ENCODE data around the gene MARCKSL1. TPM values are rescaled to one million over a fixed set of nuclear protein-coding genes. Genes with fewer than 3 reads are reported as not detected.
A peak's percentile ranks its signal among the peaks of the same experiment; 100 is the strongest.

MARCKSL1 gene
- total and polyA plus RNA-seq, 2 of the 8 experiments (the other 6 are each of a cell fraction or from before 2014, with no cell fraction given): 536 to 558 TPM

- H3K18ac ChIP-seq (ENCODE audit: extremely low read depth, low read length): no peak overlapping the region; the same call in 1 of the 2 replicates
- no peak overlapping the region for H2BK120ac ChIP-seq (replicated peaks; ENCODE audit: low read depth, low read length)
- no peak overlapping the region for H3K4me3 ChIP-seq (ENCODE audit: extremely low read depth in 1 of 4, insufficient read depth in 2 of 4, low read depth in 3 of 4, low read length in 4 of 4)
- H2BK20ac ChIP-seq (ENCODE audit: low read length): no peak overlapping the region
- FAIRE-seq: no peak
- H3K23ac ChIP-seq (ENCODE audit: insufficient read length): no peak overlapping the region
- H3K79me1 ChIP-seq (ENCODE audit: low read depth, low read length): peaks cover 2% of the 10 kb centered on the region; the same call in 1 of the 2 replicates
- H2AK5ac ChIP-seq (ENCODE audit: low read depth, low read length): peak overlapping the region; percentile 3; the same call in 1 of the 2 replicates
- no peaks in the 10 kb centered on the region for H3K9me3 ChIP-seq (ENCODE audit: insufficient read depth in 2 of 2, low read depth in 1 of 2, low read length in 1 of 2)
- no peak overlapping the region for H3K9ac ChIP-seq (replicated peaks in 1 of 4; ENCODE audit: extremely low read depth in 1 of 4, low read depth in 3 of 4, low read length in 3 of 4)
- H2BK12ac ChIP-seq (ENCODE audit: low read depth, low read length): peak overlapping the region; percentile 55; the same call in 1 of the 2 replicates
- H4K8ac ChIP-seq (ENCODE audit: extremely low read depth, insufficient read depth, low read length): no peak overlapping the region
- peaks cover 0 to 7% (median 2%) of the 10 kb centered on the region in 4 experiments; a peak in 4 of 7 replicates for H3K27me3 ChIP-seq (replicated peaks in 1 of 4; ENCODE audit: control insufficient read depth in 3 of 4, extremely low read depth in 1 of 4, insufficient read depth in 3 of 4, low read length in 3 of 4)
- 0 out of 2 replicates have a peak overlapping the region, but pooled peaks have one; percentile 16 for H2BK5ac ChIP-seq (ENCODE audit: low read depth, low read length)
- H3K4me1 ChIP-seq (replicated peaks in 1 of 4; ENCODE audit: control insufficient read depth in 3 of 4, insufficient read depth in 4 of 4, low read length in 3 of 4): peaks cover 0 to 28% (median 20%) of the 10 kb centered on the region in 4 experiments; a peak in 6 of 7 replicates
- H3K14ac ChIP-seq (ENCODE audit: insufficient read length): no peak overlapping the region
- WGBS, 2 experiments (ENCODE audit: extremely low coverage in 1 of 2, insufficient coverage in 1 of 2, insufficient read length in 1 of 2, insufficient replicate concordance in 2 of 2, low coverage in 1 of 2, low lambda C conversion rate in 2 of 2, missing lambda C conversion rate in 1 of 2): 82% methylated on average over 16 of the region's 16 CpGs; no CpG with 5 or more reads in 1 of the 2 experiments
- H3K4me2 ChIP-seq (ENCODE audit: insufficient read depth in 1 of 2, low read depth in 2 of 2, low read length in 2 of 2): no peak overlapping the region
- H3K23me2 ChIP-seq (ENCODE audit: low read depth, low read length): peaks cover 10% of the 10 kb centered on the region; the same call in 1 of the 2 replicates
- H4K20me1 ChIP-seq (replicated peaks in 1 of 2; ENCODE audit: control insufficient read depth in 1 of 2, insufficient read depth in 2 of 2, low read length in 2 of 2): peaks cover 4 to 8% of the 10 kb centered on the region in 2 experiments
- peaks cover 4 to 21% of the 10 kb centered on the region in 2 experiments; a peak in 3 of 4 replicates for H3K79me2 ChIP-seq (ENCODE audit: control insufficient read depth in 1 of 2, insufficient read depth in 2 of 2, low read length in 2 of 2)
- peak overlapping the region; percentile 27 for H3K4ac ChIP-seq (replicated peaks; ENCODE audit: insufficient read length, low read depth, low read length)
- no peak overlapping the region for H2AFZ ChIP-seq (ENCODE audit: low read length)
- ChIA-PET CTCF (ENCODE audit: partially characterized antibody) (interaction anchor here (0.6 to 1.7 kb wide), 8 partner anchors 8 to 336 kb away, joined by 3 to 5 read pairs (median 4); no protein-coding TSS in a partner anchor), POLR2A (ENCODE audit: partially characterized antibody) (interaction anchor here (0.6 to 13.4 kb wide), 12 partner anchors 10 to 116 kb away, joined by 3 to 321 read pairs (median 12); partner anchors contain the start of genes BSDC1, EIF3I, FAM167B and FAM229A)
- H2BK15ac ChIP-seq (ENCODE audit: low read length): peak overlapping the region; percentile 55; the same call in 1 of the 2 replicates
- DNase-seq (ENCODE audit: low read depth in 1 of 2, low spot score in 2 of 2): no peak
- H4K5ac ChIP-seq (ENCODE audit: insufficient read length, low read depth, low read length): no peak overlapping the region
- peaks cover 4 to 19% (median 7%) of the 10 kb centered on the region in 4 experiments; a peak in 5 of 8 replicates for H3K36me3 ChIP-seq (ENCODE audit: control insufficient read depth in 2 of 4, insufficient read depth in 4 of 4, low read length in 3 of 4)
- no peak overlapping the region for H3K27ac ChIP-seq (ENCODE audit: low read depth, low read length)
- H3K56ac ChIP-seq (replicated peaks; ENCODE audit: insufficient read length, low read depth, low read length): no peak overlapping the region
- H4K91ac ChIP-seq (replicated peaks; ENCODE audit: insufficient read length, low read length): no peak overlapping the region
- TF ChIP-seq BCL11A (IDR thresholded peaks at IDR 0.05; ENCODE audit: low read depth in 2 of 2, low read length in 2 of 2): no peak
- TF ChIP-seq FOSL1 (IDR thresholded peaks at IDR 0.05; ENCODE audit: insufficient read depth, low read depth, low read length): no peak
- no peak for TF ChIP-seq SIRT6 (IDR thresholded peaks at IDR 0.05; ENCODE audit: low read length)
- TF ChIP-seq BRCA1 (IDR thresholded peaks at IDR 0.05; ENCODE audit: low read depth, low read length): no peak
- TF ChIP-seq EP300 (IDR thresholded peaks at IDR 0.05; ENCODE audit: borderline replicate concordance in 1 of 2, low read depth in 2 of 2, low read length in 2 of 2): no peak
- no peak for TF ChIP-seq CHD1 (IDR thresholded peaks at IDR 0.05; ENCODE audit: low read depth, low read length)
- no peak for TF ChIP-seq GTF2F1 (IDR thresholded peaks at IDR 0.05; ENCODE audit: borderline replicate concordance, low read depth, low read length)
- TF ChIP-seq CBX5 (IDR thresholded peaks at IDR 0.05; ENCODE audit: low read depth, low read length): no peak
- TF ChIP-seq POLR2A (IDR thresholded peaks at IDR 0.05; ENCODE audit: control extremely low read depth in 1 of 2, low read depth in 2 of 2, low read length in 2 of 2): no peak
- TF ChIP-seq SP4 (IDR thresholded peaks at IDR 0.05; ENCODE audit: low read length): no peak
- TF ChIP-seq ZNF274 (IDR thresholded peaks at IDR 0.05; ENCODE audit: borderline replicate concordance, extremely low read depth, low read length): no peak
- no peak for TF ChIP-seq TAF1 (IDR thresholded peaks at IDR 0.05; ENCODE audit: low read depth, low read length)
These were observed 2.0 kb upstream of the MARCKSL1 start for GRCh38 chr1:32337855-32338636.

Measured in H1 (cell line).